SK-MEL-5 (cell line): Measurements from ENCODE around the gene ARHGEF25. TPM values are rescaled to one million over a fixed set of nuclear protein-coding genes. Genes with fewer than 3 reads are reported as not detected.
"Not testable (repeated sequence)": the region's sequence is repeated elsewhere in the genome, so short reads cannot be mapped to it uniquely, and the experiment has no call there.

Experiments
- DNase-seq: peaks from one replicate; pipeline ENCODE4 v3.0.0-alpha.2; 2016; ENCODE audit warnings: low read depth, low spot score
- in situ Hi-C: cut with HindIII; loops from 2 replicates; pipeline ENCODE4 v1.10.0; 2016; ENCODE audit warnings: low sequenced_read_pairs, high pct_unique_total_duplicates, low pct_unique_long_range_greater_than_20kb
- total RNA-seq: library from RNA; depleted of rRNA; stranded (reverse); fragments of >200 nt; shearing (Covaris generic); gene quantifications from 2 replicates; pipeline ENCODE4 v1.2.3, GENCODE V29; 2014

The ARHGEF25 gene
- total RNA-seq, 1 experiment from 2014 or later: 13.2 TPM

DNA sequence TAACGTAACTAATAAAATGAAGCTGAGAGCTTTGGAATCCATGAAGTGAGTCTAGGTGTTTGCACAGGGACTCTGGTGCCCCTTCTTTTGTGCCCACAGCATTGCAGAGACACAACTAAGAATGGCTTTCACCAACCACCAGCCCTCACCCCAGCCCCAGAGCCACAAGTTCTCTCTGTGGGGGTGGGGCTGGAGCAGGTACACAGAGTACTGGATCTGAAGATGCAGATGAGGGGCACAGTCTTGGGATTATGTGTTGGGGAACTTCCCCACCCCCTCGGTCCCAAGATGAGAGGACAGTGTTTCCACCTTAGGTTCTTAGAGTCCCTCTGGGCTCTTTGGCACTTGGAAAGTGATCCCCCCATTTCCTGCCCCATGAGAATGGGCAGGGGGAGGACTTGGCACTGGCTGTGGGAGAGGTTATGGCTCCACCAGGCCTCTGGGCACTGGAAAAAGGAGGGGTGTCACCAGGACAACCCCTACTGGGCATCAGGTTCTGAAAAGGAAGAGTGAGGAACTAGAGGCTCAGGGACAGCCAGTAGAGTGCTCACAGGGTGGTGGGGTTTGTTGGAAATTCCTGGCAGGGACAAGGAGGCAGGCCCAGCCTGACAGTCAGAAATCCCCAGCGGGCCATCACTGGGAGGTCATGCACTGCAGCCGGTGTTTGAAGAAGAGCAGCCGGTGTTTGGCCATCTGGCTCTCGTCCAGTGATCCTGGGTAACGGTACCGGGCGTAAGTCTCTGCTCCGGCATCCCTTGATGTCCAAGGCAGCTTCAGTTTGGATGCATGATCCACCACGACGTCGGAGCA is 15.1 kb downstream of the ARHGEF25 start:
- in situ Hi-C loops: no loop called here
- no peak for DNase-seq

DNA sequence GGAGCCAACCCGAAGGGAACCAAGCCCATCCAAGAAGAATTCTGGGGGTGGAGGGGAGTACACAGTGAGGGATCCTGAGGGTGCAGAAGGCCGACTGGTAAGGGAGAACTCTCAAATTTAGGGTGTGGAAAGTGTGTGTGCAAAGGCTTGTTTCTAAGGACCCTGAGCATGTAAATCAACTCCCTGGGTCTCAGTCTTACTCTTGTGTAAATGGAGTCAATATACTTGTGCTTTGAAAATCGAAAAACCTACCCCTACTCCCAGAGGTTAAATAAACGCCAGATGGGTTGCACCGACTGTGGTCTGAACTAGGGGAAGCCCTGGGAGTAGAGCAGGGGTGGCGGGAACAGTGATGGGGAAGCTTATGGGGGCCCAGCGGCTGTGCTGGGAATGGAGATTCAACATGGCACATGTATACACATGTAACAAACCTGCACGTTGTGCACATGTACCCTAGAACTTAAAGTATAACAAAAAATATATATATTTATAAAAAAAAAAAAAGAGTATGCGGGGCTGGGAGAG is 15.7 kb downstream of the ARHGEF25 start:
- no peak for DNase-seq
- in situ Hi-C loops: no loop called here

DNA sequence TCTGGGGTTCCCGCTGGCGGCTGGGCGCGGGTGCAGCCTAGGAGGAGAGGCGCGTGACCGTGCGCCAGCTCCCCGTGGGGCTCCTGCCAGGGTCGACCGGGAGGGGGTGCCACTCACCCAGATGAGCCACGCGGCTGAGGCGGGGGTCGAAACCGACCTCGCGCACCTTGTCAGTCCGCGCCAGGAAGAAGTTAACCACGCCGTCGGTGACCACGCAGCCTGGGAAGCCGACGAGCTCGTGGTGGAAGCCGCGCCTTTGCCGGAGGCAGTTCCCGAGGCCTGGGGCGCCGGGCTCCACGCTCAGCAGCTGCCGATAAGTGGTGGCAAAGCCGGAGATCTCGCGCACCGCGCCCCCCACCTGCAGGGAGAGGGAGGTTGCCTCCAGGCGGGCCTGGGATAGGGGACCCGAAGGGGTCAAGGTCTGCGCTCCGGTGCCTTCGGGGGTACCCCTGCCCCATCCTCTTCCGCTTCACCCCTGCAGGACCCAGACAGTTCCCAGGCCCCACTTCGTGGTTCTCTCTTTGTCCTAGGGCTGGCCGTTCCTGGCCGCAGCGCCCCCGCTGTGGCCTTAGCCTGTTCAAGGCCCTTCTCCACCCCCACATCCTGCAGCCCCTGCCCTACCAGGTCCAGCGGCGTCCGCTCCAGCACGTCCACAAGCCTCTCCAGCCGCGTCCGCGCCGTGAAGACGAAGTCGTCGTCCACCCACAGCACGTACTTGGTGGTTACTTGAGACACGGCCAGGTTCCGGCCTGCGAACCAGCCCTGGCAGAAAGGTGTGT is 16.5 kb downstream of the ARHGEF25 start:
- no peak for DNase-seq
- in situ Hi-C loops: no loop called here

DNA sequence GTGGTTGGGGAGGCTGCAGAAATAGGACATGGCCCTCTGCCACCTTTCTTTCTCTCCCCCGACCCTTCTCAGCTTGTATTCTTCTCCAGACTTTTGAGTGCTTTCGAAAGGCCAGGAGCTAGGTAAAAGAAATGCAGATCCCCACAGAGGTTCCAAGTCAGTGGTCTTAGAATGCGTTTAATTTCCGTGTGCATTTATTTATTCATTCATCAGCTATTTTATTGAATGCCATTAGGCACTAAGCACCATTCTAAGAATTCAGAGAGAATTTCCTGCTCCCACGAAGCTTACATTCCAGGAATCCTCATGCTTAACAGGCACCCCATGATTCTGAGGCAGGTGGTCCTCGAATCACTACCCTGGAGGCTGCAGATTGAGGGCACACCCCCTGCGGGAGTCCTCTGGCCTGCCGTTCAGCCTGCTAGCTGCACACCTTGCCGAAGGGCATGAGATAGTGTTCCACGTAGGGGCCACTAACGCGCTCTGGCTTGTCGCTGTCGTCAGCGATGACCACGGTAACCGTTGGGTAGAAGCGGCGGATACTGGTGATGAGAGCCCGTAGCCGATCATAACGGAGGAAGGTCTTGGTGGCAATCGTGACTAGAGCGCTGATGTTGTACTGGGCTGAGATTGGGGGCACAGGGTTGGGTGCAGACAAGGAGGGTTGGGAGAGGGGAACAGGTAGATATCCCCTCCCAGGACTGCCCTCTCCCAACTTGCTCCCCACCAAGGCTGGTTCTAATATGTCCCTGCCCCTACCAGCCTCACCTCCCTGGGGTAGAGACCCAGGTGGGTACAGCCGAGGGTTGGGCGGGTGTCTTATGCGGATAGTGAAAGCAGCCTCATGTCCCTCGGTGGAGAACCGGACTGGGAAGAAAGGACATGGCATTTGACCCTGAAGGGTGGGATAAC is 17.3 kb downstream of the ARHGEF25 start:
- no peak for DNase-seq
- in situ Hi-C loops: no loop called here

DNA sequence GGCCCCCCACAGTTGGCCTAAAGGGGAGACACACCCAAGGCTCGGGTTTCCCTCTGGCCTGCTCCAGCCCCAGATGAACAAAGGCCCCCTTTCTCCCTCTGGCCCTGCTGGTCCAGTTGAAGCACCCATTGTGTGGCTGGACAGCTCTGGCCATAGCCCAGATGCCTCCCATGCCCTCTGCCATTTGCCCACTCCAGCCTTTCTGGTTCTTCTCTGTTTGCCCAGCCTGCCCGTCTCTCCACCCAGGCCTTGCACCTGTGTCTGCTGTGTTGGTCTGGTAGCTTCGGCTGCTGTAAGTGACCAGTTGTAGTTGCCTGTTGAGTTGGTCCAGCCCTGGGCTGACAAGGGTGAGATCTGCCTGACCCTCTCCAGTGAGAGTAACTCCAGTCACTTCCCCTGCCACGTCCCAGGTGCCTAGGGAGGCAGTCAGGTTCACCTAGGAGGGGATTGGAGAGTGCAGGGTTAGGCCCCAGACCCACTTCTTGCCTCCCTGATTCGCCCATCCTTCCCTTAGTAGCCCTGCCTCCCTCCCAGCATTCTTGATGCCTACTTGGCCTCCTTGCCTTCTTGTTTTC is 18.7 kb downstream of the ARHGEF25 start:
- DNase-seq: no peak
- in situ Hi-C loops: no loop called here

DNA sequence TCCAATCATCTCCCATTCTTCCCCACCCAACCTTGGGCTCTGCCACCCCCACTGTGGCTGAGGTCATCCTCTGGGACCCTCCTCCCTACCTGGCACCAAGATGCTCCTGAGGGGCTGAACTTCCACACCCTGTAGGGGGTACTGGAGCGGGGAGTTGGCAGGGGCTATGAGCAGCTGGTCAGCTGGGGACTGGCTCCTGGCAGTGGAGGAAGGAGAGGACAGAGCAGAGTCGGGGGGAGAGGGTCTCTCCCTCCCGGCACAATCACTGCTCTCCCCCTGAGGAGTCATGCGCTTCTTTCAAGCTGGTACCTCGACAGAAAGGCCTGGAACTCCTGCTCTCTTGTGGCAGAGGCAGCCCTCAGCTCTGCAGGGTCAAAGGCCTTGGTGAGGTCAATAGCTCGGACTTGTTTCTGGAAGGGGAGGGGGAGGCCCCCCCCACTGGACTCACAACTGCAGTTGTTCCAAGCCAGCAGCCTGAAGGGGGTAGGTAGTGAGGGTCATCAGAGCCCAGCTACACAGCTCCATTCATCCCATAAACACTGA is 19.7 kb downstream of the ARHGEF25 start:
- in situ Hi-C loops: no loop called here
- DNase-seq: no peak

DNA sequence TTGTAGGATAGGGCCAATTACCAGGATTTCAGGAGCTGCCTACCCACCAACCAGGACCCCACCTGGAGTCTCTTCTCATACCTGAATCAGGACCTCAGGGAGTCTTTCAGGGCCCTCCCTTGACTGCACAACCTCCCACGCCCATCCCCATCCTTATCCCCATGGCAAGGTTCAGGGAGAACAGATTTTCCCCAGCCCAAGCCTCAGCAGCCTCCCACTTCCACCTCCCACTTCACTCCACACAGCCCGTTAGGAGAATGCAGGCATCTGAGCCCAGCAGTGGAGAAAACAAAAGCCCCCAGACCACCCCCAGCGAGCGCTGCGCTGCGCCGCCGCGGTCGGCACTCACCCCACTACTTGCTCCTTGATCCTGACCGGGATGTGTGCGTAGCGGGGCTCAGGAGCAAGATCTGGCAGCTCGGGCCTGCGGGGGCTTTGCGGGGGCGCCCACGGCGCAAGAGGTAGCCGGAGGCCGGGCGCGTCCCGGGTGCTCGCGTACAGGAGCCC is 20.4 kb downstream of the ARHGEF25 start:
- DNase-seq: no peak
- in situ Hi-C loops: no loop called here

DNA sequence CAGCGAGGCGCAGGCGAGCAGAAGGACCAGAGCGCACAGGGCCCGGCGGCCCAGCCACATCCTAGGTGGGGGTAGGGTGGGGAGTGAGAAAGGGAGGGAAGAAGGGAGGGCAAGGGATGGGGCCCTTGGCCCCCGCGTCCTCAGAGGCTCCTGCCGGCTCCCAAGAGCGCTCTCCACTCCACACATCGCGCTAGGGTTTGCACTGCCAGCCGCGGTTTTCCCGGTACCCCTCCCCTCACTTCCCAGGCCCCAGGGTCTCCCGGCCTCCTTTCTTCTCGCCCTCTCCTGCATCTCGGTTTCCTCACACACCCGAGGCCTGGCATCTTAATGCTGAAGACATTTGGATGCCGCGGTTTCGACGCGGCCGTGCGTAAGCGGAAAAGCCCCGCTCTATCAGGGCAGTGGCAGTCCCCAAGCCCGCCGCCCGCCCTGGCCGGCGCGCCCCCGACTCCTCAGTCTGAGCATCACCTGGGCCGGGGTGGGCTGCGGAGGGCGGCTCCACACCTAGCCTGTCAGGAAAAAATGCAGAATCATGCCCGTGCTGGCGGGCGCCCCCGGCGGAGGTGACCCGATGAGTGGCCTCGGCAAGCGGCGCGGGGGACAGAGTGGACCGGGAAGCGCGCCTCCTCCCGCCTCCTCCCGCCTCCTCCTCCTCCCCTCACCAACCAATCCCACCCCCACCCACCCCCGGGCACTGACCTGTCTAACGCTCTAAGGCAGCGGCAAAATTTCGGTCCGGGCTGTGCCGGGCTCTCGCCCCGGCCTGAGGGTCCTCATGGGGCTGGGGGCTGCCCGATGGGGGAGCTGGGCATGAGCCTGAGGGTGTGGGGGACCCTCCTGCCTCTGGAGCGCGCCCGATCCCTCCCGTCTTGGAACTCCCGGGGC is 21.1 kb downstream of the ARHGEF25 start:
- no peak for DNase-seq
- in situ Hi-C loops: no loop called here

DNA sequence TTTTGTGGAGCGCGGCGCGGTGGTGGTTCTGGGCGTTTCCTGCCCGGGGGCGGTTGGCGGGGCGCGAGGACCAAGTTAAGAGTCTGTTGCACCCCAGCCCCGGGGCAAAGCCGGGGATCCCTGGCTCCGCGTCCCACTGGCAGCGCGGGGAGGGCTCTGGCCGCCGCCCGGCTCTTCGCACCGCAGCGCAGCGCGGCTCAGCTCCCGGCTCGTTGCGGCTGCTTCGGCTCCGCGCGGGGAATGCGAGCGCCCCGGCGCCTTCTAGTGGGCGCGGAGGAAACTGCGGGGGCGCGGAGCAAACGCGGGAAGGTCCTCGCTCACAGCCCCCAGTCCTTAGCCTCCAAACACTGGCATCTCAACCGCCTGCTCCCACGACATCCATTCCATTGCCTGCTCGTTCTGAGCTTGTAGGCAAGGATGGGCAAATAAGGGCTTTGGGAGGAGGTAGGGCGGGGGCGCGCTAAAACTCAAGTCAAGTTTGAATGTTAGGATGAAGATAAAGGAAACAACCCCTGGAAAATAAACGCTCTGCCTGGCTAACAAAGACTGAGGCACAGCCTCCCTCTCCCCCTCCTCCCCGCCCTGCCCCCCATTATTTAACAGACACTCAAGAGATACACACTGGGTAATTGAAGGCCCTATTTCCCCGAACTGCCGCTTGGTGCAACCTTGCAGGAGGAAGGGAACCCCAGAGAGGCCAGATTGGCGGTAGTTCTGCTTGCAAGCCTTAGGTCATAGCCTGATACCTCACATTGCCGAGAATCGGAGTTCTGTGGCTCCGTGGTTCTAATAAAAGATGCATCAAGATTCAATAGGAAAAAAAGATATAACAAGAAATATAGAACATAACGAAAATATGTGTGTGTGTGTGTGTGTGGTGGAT is 22.0 kb downstream of the ARHGEF25 start, which contains the start of gene B4GALNT1:
Gene B4GALNT1 (minus strand): TSS at position 244 of the 883 bp plus-strand sequence. CDS start 1,069 bp downstream, outside the sequence.
- in situ Hi-C loops: no loop called here
- DNase-seq: peak; percentile 67

DNA sequence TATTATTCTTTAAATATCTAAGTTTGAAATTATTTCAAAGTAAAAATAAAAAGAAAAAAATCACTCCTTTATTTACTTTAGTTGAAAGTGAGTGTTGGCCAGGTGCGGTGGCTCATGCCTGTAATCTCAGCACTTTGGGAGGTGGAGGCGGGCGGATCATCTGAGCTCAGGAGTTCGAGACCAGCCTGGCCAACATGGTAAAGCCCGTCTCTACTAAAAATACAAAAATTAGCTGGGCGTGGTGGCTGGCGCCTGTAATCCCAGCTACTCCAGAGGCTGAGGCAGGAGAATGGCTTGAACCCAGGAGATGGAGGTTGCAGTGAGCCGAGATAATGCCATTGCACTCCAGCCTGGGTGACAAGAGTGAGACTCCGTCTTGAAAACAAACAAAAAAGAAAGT is 25.5 kb downstream of the ARHGEF25 start:
- DNase-seq, in situ Hi-C loops: not testable (repeated sequence)

DNA sequence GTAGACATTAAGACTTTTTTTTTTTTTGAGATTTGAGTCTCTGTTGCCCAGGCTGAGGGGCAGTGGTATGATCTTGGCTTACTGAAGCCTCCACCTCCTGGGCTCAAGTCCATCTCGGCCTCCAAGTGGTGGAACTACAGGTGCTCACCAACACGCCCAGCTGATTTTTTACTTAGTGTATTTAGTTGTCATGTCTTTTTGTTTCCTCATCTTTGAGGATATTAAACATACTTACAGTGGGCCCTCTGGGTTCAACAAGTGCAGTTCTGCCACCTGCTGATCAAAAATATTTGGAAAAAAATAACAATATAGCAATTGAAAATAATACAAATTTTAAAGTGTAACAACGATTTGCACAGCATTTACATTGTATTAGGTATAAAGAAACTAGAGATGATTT is 26.1 kb downstream of the ARHGEF25 start:
- in situ Hi-C loops: no loop called here
- no peak for DNase-seq

DNA sequence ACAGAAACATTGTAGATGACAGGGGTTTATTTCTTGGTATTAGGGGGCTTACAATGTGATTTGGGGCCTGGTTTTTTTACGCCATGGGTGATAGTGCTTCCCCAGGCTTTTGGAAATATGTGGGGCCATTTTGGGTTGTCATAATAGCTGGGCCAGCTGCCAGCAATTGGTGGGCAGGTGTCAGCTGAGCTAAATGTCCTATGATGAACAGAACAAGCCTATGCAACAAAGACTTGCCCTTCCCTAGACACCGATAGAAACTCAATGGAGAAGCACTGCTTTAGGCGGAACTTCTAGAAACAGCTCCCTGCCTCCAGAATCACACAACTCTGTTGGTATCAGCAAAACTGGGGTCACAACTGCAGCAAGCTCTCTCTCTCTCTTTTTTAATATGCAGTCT is 26.9 kb downstream of the ARHGEF25 start:
- in situ Hi-C loops: no loop called here

DNA sequence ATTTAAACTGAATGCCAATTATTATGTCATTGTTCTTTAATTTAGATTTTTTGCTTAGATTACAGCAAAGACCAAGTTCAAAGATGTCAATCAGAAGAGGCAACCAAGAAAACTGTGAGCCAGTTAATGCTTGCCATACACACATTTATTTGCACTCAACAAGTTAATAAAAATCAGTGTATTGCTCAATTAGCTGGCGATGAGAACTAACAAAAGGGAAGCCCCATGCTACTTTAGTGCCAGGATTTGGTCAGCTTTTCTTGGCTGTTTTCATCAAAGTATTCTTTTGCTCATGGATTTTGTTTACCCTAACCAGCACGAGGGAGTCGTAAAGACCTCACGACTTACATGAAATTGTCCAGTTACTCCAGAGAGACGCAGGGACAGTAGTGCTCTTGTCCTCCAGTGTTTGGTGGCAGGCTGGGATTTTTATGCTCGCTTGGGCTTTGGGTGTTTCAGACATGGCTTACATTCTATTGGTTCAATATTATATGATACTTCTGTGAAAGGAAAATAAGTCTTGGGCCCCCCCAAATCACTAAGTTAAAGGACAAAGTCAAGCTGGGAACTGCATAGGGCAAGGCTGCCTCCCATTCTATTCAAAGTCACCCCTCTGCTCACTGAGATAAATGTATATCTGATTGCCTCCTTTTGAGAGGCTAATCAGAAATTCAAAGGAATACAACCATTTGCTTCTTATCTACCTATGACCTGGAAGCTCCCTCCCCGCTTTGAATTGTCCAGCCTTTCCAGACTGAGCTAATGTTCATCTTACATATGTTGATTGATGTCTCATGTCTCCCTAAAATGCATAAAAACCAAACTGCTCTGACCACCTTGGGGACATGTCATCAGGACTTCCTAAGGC is 29.2 kb downstream of the ARHGEF25 start:
- in situ Hi-C loops: no loop called here
- no peak for DNase-seq

More for the DNA sequence above, 26.9 kb downstream of the ARHGEF25 start:
- no peak for DNase-seq

DNA sequence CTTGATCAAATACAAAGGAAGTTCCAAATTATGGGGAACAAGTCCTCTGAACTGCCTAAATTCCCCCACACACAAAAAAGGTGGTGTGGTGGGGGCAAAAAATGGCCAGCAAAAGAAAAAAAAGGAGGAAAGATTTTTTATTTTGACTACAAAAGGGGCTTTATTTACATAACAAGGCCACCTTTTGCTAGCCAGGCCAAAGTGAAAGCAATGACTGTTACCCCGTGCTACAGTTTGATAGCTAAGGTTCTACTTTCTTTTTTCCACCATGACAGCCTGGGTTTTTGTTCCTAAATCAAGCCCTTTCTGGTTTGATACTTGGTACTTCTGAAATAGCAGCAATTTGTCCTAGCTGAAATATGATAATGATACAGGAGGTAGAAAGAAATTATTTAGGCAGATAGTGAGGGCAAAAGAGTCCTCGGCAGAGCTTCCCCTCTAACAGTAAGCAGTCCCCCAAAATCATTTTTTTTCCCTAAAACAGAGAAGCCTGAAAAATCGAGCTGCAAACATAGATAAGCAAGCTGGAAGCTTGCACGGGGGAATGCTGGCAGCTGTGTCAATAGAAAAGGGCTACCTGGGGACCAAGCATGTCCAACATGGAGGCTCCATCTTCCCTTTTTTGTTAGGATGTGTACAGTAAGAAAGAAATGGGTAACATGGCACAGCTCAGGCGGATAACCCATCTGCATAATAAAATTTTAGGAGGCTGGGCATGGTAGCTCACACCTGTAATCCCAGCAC is 30.6 kb downstream of the ARHGEF25 start:
- in situ Hi-C loops: no loop called here

More for the DNA sequence above, 30.6 kb downstream of the ARHGEF25 start:
- no peak for DNase-seq
